DMS53 treated with DMSO at 0.1 percent for 48 hours (cell line): ENCODE results near the gene SPATC1L.
"Not testable (repeated sequence)": the region's sequence is repeated elsewhere in the genome, so short reads cannot be mapped to it uniquely, and the experiment has no call there.

Experiments used
- DNase-seq: peaks from one replicate; lab custom pipeline; 2025; ENCODE audit not compliant: unreplicated experiment; lab: John Stamatoyannopoulos, UW

The SPATC1L gene

DNA sequence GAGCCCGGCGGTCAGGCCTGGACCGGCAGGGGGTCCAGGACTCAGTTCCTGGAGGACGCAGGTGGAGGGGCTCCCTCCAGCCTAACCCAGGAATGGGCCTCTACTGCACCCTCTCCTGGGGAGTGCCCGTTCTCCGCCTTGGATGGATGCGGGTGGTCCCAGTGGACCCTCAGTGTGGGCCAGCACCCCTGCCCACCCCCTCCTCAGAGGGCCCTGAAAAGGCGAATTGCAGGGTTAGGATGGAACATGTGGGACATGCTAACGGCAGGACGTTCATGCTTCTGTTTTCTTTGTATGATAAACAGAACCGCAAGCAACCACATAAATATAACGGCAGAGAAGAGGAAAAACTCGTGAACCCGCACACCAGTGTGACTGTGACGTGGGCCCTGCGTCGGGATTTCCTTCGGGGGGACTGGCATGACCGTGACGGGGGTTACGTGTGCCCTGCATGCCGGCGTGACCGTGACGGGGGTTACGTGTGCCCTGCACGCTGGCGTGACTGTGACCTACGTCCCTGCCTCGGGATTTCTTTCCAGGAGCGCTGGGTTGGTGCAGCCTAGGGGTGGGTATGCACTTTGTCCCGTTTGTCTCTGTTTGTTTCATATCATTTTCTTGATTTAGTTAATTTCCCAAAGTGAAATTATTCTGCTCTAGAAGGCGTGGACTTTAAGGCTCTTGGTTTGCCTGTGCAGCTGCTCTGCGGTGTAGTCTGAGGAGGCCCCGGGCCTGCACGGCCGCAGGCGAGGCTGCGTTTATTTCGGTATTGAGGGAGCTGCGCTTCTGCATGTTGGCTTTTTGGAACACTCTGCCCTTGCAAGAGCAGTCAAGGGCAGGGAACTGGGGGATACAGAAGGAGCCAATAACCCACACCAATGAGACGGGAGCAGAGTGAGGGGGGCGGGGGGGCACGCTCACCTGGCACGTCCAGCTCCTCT, 32.0 kb downstream of the SPATC1L start:
- no peak for DNase-seq

DNA sequence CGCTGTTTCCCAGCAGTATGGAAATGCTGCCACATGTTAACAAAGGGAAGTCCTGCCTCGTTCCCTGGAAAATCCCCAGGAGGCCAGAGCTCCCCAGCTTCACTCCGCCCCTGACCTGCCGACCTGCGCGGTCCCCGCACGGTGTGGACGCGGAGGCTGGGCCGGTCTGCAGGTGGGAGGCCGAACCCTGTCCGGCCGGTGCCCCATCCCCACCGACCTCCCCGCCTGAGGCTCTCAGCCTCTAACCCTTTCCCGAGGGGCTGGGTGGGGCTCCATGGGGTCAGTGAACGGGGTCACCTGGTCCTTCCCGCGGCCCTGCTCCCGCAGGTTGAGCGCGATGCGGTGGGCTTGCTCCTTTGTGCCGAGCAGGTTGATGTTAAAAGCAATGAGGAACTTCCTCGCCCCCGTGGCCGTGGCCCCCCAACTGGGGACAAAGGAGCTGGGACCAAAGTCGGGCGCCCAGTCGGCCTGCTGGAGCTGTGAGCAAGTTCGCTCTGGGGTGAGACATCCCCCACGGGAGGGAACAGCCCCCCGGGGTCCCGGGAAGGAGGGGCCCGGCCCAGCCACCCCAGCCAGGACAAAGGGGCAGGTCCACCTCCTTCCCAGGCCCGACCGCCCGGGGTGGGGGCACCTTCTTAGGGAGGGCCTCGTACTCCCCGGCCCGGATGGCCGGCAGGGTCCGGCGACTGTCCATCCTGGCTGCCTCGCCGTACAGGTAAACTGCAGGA, 32.8 kb downstream of the SPATC1L start:
- DNase-seq, result no peak

DNA sequence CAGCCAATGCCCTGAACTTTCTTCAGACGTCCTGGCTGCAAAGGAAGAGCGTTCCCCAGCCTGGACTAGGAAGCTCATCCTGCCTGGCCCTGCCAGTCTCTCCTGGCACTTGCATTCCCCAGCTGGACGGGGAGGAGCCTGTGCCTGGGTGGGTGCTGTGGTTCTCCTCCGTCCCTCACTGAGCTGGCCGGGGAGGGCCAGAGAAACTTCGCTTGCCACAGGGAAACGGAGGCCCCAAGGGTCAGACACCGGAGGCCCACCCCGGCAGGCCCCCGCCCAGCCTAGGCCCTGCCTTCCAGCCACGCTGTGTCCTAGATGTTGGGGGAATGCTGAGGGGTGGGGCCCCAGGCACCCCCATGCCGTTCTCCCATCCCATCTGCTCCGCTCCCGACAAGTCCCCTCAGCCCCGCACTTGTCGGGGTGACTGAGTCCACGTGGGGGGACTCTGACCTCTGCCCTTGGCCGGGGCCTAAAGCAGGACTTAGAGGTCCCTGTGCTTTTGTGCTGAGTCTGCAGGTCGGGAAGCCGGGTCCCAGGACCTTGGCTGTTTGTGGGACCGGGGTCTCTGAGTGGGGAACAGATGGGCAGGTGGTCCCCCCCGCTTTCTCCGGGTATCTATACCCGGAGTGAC, 33.7 kb downstream of the SPATC1L start:
- no peak for DNase-seq

DNA sequence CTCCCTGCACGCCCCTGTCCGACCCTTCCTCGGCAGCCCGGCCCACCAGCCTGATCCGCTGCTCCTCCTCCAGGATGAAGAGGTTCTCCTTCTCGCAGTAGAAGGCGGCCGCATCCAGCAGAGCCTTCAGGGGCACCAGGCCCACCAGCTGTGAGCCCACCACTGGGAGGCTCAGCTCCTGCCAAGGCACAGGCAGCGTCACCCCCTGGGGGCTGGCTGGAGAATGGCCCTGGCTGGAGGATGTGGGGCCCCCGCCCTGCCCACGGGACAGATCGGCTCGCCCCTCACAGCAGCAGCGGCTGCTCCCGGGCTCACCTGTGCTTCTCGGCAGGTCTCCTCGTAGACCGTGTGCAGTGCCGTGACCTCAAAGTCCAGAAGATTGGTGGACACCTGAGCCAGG, 34.2 kb downstream of the SPATC1L start:
- DNase-seq, result no peak

DNA sequence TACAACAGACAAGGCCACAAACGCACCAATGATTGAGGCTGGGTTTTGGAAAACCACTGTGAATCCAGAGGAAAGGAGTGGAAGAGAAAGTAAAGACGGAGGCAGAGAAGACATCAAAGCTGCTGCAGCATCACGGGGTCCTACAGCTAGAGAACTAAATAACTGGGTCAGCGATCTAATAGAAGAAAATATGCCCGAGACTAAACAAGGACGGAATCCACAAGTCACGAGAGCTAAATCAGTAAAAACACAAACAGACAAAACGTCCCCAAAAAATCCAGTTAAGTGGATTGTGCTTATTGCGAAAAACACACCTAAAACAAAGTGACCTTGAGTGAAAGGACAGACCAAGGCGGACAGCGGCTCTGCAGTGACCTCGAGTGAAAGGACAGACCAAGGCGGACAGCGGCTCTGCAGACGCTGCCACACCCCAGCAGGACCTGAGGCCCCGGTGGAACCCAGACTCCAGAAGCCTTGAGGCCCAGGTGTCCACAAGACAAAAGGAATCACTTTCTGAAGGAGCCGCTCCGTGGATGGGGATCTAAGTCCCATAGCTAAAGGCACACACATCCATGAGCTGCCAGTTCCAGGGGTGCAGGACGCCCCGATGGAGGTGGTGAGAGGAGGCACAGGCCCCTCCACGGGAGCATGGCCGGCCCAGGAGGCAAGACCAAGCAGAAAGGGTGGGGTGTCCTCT, 34.9 kb downstream of the SPATC1L start:
- DNase-seq, result no peak

DNA sequence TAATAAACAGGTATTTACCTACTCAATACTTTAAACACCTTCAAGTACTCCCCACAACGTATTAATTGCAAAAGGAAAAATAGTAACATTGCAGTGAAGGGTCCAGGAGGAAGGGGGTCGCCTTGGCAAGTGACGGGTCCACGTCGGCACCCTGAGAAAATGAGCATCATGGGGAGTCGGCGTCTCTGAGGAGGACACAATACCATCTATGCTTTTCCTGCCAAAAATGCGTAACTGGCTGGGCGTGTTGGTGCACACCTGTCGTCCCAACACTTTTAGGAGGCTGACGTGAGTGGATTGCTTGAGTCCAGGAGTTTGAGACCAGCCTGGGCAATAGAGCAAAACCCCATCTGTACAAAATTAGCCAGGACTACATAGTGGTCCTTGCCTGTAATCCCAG, 36.2 kb downstream of the SPATC1L start:
- no peak for DNase-seq

DNA sequence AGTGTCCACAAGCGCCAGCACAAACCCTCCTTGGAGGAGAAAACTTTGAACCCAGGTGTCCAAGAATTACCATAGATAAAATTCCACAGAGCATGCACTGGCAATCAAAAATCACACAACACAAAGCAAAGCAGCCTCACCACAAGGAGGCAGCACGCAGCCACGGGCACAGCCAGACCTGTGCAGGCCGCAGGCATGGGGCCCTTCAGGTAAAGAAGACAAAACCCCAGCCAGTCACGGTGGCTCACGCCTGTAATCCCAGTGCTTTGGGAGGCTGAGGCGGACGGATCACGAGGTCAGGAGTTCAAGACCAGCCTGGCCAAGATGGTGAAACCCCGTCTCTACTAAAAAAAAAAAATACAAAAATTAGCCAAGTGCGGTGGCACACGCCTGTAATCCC, 36.8 kb downstream of the SPATC1L start:
- not testable (repeated sequence) for DNase-seq

DNA sequence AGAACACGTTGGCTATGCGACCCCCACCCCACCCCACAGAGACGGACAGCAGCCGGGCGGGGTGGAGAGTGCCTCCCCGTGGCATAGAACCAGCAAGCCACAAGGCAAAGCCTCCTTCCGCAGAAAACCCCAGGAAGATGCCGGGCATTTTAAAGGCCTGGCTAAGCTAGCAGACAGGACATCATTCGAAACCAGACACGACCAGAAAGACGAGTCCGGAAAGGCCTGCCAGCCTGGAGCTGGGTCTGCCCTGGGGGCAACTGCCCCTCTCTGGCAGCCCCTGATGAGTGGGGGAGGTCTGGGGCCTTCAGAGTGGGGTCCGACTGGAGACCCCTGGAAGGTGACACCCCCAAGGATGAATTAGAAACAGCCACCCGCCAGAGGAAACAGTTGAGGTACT, 37.4 kb downstream of the SPATC1L start:
- DNase-seq, result no peak

DNA sequence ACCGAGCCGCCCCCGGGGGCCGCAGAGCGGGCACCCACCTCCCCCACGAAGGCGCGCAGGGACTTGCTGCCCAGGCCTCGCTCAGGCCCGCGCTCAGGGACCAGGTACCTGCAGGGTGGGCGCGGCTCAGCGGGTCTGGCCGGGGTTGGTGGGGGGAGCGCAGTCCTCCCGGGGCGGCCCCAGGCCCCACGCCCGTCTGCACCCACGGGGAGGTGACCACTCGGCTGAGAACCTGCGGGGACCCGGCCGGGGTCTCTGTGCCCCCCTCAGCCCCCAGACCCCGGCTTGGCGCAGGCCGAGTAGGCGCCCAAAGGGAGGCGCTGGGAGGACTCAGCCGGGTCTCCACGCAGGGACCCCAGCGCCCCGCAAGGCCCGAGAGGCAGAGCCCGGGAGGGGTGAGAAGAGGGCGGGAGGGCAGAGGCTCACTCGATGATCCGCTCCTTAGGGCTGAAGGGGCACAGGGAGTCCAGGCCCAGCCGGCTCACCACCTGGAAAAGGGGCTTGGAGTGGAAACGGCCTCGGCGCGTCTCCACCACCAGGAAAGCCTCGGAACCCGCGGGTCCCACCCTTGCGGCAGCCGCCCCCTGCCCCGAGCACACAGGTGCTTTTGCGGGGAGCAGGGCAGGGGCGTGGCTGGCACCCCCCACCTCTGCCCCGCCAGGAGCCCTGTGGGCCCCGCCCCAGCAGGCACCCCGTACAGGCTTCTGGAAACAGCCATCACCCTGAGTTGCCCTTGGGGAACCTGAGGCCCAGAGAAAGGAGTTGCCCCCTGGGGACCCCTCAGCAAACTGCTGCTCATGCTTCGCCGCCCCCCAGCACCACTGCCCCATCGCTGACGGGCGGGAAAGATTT, 38.2 kb downstream of the SPATC1L start:
- DNase-seq, result no peak

DNA sequence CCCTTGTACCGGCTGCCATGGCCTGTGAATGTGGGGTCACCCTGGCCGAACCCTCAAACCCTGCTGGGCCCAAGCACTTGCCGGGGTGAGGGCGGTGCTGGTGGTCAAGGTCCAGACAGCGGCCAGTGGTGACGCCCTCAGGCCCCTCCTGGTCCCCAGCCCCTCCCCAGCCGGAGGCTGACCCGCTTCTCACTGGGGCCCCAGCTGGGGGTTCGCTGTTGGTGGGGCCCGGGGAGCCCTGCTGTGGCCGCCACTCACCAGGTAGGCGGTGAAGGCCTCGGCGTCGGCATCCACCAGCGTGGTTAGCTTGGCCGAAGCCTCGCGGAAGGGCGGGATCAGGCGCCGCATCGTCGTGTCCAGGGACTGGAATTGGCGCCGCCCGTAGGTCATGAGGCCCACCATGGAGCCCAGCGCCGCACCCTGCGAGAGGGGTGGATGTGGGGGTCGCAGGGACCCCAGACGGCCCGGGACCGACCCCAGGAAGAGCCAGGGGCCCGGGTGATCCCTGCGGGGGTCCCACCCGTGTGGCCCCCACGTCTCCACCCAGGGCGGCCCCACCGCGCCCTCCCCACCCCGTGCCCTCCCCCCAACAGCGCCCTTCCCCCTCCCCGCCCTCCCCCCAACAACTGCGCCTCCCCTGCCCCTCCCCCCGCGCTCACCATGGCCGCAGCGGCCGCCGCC, 39.0 kb downstream of the SPATC1L start:
- no peak for DNase-seq

DNA sequence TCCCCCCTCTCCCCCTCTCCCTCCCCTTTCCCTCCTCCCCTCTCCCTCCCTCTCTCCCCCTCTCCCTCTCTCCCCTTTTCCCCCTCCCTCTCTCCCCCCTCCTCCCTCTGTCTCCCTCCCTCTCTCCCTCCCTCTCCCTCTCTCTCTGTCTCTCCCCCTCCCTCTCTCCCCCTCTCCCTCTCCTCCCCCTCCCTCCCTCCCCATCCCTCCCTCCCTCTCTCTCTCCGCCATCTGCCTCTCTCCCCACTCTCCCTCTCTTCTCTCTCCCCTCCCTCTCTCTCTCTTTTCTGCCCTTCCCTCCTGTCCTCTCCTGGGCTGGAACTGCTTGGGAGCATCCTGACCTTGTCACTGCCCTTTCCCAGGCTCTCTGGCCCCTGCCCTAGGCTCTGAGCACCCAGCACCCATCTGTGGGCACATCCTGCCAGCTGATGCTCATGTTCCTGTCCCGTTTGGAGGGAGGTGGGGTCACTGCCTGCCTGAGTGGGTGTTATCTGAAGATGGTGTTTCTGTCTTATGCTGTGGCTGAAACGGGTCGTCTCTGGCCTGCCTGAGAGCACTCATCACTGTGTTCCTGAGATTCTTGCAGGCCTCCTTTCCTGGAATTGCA, 39.7 kb downstream of the SPATC1L start:
- no peak for DNase-seq

DNA sequence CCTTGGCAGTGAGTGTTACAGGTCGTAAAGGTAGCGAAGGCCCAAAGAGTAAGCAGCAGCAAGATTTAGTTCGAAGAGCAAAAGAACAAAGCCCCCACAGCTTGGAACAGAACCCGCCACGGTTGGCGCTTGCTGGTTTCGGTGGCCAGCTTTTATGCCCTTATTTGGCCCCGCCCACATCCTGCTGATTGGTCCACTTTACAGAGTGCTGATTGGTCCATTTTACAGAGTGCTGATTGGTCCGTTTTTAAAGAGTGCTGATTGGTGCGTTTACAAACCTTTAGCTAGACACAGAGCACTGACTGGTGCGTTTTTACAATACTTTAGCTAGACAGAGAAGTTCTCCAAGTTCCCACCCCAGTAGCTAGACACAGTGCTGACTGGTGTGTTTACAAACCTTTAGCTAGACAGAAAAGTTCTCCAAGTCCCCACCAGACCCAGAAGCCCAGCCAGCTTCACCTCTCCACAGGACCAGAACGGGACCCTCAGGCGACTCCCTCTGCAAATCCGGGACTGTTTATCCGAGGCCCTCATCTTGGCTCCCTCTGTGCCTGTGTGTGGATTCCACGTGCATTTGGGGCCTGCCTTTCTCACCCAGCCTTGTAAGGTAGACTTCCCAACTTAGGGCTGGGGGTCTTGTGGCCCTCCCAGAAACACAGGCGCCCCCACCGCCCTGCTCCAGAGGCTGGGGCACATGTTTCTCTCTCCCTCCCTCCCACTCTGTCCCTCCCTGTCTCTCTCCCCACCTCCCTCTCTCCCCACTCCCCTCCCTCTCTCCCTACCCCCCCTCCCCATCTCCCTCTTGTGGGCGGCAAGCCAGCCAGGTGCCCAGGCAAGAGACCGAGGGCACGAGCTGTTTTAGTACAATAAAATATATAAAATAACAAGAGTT, 41.4 kb downstream of the SPATC1L start:
- DNase-seq, result no peak

DNA sequence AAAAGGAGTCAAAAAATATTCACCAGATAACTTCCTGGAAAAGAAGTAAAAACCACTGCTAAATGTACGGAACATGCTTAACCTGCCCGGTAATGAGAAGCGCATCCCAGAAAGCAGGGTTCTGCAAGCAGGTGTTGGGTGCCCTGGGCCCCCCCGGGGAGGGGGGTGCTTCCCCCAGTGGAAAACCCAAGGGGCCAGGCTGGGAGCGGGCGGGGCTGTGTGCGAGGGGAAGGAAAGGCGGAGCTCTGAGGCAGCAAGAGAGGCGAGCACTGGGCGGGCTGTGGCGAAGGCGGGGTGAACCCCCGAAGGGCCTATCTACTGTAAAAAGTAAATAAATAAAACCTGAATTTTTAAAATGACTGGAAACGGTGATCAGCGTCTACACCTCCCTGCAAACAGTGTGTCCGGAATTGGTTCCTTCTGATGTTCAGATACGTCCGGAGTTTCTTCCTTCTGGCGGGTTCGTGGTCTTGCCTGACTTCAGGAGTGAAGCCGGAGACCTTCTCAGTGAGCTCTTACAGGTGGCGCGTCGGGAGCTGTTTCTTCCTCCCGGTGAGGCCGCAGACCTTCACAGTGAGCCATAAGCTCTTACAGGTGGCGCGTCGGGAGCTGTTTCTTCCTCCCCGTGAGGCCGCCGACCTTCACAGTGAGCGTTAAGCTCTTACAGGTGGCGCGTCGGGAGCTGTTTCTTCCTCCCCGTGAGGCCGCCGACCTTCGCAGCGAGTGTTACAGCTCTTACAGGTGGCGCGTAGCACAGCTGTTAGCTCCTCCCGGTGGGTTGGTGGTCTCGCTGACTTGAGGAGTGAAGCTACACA, 42.3 kb downstream of the SPATC1L start:
- no peak for DNase-seq

DNA sequence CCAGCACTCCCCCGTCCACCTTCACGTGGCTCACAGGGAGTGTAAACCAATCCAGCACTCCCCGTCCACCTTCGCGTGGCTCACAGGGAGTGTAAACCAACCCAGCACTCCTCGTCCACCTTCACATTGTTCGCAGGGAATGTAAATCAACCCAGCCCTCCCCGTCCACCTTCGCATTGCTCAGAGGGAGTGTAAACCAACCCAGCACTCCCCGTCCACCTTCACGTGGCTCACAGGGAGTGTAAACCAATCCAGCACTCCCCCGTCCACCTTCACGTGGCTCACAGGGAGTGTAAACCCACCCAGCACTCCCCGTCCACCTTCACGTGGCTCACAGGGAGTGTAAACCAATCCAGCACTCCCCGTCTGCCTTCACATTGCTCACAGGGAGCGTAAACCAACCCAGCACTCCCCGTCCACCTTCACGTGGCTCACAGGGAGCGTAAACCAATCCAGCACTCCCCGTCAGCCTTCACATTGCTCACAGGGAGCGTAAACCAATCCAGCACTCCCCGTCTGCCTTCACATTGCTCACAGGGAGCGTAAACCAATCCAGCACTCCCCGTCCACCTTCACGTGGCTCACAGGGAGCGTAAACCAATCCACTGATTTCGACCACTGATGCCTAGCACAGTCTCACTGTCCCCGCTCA, 43.8 kb downstream of the SPATC1L start:
- DNase-seq, result not testable (repeated sequence)

DNA sequence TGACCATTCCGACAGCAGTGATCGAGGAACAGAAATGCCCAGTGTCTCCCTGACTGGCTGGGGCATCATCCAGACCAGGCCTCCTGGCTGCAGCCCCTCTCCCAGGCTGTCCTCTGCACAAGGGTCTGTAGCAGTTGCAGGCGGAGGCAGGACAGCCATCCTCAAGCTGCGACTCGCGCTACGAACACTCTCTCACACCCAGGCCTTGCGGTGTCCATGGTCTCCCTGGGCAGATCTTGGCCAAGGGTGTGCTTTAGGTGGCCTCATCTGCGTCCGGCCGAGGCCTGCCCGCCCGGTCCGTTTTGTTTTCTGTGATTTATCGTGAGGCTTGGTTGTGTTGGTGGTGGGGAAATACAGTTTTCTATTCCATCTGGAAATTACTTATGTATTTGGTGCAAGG, 44.6 kb downstream of the SPATC1L start:
- DNase-seq, result no peak

DNA sequence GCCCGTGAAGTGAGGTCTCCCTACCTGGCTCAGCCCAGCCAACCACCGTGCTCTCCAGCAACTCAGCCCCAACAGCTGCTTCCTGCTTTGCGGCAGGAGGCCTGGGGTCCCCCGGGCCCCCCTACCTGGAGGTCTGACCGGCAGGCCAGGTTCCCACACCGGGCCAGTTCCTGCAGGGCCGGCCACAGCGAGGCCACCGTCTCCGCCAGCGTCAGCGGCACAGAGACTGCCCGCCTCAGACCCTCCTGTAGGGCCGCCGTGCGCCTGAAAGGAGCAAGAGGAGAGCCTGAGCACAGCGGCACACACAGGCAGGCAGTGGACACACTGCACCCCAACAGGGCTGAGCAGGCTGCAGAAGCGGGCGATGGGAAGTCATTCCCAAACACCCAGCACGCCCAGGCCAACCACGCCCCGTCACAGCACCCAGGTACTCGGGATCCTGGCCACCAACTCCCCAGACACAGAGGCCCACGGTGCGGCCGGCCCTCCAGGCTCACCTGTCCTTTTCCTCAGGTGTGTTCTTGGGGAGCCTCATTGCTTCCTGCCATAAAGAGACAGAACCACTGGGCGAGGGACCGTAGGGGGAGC, 45.8 kb downstream of the SPATC1L start:
- no peak for DNase-seq

DNA sequence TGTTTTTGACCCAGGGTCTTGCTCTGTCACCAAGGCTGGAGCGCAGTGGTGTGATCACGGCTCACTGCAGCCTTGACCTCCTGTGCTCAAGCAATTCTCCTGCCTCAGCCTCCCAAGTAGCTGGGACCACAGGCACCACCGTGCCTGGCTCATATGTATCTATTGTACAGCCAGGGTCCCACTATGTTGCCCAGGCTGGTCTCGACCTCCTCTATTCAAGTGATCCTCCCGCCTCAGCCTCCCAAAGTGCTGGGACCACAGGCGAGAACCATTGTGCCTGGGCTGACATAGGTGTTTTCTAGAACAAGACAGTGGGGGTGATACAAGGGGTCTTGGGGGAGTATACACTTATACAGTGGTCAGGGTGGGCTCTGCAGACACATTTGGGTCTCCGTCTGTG, 46.4 kb downstream of the SPATC1L start:
- DNase-seq, result no peak
